ENCODE results near the gene TRUB2.

The TRUB2 gene, protein sequence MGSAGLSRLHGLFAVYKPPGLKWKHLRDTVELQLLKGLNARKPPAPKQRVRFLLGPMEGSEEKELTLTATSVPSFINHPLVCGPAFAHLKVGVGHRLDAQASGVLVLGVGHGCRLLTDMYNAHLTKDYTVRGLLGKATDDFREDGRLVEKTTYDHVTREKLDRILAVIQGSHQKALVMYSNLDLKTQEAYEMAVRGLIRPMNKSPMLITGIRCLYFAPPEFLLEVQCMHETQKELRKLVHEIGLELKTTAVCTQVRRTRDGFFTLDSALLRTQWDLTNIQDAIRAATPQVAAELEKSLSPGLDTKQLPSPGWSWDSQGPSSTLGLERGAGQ

DNA sequence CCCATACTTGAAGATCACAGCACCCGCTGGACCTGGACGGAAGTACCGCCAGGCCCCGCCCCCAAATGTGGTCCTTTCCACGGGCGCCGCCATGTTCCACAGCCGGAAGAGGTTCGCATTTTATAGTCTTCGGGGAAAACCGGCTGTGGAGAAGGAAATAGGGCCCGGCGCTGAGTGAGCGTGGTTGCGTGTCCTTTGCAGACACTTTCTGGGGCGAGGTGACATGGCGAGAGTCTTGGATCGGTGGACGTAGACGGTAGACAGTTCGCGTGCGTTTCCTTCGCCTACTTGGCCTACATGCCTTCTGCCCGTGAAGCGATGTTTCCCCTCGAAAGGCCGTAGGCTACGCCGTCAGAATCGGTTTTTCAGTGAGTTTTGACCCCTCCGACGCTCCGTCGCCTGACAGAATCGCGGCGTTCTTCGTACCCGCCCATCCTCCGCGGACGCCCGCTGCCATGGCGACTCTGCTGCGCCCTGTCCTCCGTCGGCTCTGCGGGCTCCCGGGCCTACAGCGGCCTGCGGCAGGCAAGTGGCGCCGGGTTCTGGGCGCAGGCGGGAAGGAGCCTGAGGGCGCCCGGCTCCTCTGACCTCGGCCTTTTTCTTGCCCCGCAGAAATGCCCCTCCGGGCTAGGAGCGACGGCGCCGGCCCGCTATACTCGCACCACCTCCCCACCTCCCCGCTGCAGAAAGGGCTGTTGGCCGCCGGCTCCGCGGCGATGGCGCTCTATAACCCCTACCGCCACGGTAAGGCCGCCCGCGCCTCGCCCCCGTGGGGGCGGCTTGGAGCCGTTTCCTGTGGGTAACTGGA, at the start of gene TRUB2, which contains the start of gene COQ4:
TSS of gene TRUB2 (minus strand) at position 44 of the 808 bp plus-strand sequence. CDS start at position 5, 39 bp downstream.
TSS of gene COQ4 (plus strand) at position 436 of the 808 bp plus-strand sequence. CDS start at position 456, 20 bp downstream.
- DNase-seq, result peak; percentile 92

DNA sequence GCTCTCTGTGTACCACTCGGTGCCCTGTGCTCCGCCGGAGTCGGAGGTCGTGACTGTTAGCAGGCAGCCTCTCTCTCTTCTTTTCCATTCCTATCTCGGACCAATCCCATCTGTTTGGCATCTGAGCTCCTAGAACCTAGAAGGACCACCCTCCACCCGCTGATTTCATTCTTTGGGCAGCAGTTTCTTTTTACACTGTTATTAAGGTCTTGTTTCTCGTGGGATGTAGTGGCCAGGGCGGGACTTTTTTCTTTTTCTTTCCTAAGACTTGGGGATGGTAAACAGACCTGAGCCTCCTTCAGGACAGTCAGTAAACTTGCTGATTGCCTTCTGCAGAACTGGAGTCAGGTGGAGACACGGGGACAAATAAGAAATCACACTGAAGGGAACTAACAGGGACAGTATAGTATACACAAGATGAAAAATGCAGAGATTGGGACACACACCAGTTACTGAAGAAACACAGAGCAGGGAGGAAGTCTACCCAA, 49.4 kb upstream of the TRUB2 start:
- no peak for DNase-seq

DNA sequence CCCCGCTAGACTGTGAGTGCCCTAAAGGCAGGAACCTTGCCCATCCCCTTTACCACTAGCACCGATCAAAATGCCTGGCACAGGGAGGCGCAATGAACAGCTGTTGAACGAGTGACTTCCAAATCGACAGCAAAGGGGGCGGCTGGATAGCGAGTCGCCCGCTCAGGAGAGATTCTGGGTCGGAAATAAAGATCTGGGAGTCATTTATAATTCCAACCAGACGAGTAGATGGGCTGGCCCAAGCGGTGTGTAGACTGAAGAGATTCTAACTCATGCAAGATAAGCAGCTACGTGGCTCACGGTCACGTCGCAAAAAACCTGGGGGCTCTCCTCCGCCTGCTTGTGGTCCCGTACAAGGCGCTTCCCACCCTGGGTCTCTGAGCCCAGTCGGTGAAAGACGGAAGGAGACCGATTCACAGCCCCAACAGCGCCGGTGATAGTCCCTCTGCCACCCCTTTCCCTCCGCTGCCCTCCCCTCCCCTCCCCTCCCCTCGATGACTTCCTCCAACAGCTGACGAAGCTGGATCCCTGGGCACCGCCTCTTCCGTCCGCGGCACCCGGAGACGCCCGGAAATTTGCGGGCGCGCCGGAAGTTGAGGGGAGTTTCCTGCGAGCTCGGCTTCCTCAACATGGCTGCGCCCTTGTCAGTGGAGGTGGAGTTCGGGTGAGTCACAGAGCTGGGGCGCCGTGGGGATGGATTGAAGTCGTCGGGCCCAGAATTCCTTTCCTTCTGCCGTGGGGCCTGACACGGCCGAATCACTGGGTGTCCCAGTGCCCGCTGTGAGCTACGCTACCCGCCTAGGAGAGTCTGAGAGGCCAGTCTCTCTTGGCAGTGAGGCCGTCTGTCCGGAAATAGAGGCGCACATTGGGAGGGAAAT, 48.7 kb upstream of the TRUB2 start, which contains the start of gene URM1:
TSS of gene URM1 (plus strand) at position 623 of the 878 bp plus-strand sequence. CDS start at position 630, 7 bp downstream.
- peak; percentile 80 for DNase-seq

DNA sequence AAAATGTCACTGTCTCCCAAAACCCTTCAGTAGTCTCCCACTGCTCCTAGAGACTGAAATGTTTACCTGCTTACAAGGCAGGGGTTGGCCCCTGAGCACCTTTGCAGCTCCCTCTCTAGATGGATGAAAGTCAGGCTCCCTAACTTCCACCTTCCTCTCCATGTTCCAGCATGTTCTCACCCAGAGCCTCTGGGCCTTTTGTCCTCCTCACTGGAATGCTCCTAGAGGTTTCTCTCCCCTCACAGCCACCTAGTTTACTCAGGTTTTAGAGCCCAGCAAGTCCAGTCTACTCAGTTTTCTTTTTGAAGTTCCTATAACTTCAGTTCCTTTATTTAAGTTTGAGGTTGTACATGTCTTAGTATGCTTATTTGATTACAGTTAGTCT, 48.1 kb upstream of the TRUB2 start:
- DNase-seq, result no peak

DNA sequence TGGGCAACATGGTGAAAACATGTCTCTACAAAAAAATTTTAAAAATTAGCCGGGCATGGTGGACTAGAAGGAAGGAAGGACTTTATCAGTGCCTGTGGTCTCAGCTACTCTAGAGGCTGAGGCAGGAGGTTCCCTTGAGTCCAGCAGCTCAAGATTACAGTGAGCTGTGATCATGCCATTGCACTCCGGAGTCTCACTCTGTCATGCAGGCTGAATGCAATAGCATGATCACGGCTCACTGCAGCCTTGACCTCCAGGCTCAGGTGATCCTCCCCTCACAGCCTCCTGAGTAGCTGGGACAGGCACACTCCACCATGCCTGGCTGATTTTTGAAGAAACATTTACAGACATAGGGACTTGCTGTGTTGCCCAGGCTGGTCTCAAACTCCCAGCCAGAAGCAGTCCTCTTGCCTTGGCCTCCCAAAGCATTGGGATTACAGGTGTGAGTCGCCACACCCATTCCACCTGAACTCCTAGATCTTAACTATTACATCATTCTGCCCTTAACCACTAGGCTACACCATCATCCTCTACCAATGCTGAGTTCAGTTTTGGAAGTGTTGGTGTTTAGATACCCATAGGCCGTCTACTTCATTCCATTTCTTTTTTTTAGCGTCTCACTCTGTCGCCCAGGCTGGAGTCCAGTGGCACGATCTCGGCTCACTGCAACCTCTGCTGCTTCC, 46.9 kb upstream of the TRUB2 start:
- no peak for DNase-seq

DNA sequence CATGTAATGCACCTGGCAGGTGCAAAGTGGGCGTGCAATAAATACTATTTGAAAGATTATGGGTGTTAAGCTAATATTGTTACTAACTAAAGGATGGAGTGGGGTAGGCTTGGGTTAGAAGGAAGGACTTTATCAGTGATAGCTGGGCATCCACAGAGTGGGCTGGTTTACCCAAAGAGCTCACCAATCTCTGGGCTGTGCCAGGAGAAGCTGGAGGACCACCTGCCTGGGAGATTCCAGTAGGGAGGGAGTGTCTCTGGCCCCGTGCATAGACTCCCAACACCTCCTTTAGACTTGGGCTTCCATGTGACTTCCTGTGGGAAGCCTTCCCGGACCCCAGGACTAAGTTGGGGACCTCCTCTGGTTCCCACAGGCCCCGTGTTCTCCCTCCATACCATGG, 43.3 kb upstream of the TRUB2 start:
- no peak for DNase-seq

DNA sequence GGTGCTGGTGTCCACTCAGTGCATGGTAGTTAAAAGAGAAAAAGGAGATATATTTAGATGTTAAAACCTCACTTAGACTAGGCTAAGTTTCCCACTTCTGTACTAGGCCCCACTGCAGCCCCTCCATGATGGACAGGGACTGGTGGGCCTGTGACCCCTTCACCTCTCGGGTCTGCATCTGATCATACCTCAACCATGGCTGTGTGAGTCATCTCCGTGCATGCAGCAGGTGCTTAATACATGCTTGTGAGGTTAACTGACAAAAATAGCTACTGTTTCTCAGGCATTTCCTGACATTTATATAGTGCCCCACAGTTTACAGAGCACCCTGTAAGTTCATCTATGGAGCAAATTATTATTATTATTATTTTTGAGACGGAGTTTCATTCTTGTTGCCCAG, 40.5 kb upstream of the TRUB2 start:
- DNase-seq, result no peak

DNA sequence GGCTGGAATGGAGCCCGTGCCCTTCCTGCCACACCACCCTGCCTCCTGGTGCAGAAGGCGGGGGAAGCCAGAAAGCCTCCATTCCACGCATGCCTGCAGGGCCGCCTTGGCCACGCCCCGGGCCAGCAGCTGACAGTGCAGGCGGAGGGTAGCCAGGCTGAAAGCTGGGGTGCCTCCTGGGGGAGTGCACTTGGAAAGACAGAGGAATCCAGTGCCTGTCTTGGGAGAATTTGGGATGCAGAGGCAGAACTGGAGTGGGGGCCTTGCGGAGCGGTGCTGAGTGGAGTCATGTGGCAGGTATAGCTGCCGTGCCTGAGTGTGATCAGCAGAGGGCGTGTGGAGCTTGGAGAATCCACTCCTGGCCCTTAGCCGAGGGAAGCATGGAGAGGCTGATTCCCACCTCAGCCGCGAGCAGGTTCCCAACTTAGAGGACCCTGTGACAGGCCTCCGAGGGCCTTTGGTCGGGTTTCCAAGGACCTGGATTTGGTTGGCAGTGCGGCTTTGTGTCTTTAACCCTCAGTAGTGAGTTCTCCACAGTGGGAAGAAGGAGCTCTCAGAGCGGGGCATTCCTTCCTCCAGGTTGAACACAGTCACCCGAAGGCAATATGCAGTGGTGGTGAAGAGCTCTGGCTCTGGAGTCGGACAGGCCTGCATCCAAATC, 39.9 kb upstream of the TRUB2 start:
- peak; percentile 64 for DNase-seq

DNA sequence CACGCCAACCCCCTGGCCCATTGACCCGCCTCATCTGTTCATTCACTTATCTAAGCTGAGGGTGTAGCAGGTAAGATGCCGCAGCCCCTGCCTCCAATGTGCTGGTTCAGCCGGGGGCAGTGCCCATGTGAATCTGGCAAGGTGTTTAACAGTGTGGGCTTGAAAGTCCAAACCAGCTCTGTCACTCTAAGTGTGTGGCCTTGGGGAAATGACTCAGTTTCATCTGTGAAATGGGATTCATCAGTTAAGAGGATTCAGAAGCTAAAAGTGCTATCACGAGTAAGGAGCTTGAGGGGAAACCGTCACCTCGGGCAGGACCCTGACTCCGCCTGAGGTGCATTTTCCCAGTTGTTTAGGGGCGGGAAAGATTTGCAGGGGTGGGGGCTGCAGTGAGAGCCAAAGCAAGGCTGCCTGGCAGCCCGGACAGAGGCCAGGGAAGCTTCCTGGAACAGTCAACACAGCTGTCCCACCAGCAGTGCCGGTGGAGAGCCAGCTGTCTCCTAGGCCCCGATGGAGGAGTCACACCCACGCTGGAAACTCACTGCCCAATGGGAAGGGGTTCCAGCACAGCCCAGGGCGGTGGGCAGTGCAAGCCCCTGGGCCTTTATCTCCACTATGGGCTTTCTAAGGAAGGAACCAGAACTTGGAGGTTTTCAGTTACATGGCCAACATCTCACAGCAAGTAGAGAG, 39.2 kb upstream of the TRUB2 start:
- no peak for DNase-seq

DNA sequence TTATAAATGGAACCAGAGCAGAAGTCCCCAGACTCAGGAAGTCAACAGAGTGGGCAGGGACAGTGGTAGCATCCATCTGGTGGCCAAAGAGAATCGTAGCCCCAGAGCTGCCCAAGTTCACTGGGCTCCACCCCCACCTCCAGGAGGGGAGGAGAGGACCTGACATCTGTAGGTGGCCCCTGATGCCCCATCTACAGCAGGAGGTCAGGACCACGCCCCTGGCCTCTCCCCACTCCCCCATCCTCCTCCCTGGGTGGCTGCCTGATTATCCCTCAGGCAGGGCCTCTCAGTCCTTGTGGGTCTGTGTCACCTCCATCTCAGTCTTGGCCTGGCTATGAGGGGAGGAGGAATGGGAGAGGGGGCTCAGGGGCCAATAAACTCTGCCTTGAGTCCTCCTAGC, 38.6 kb upstream of the TRUB2 start:
- no peak for DNase-seq

DNA sequence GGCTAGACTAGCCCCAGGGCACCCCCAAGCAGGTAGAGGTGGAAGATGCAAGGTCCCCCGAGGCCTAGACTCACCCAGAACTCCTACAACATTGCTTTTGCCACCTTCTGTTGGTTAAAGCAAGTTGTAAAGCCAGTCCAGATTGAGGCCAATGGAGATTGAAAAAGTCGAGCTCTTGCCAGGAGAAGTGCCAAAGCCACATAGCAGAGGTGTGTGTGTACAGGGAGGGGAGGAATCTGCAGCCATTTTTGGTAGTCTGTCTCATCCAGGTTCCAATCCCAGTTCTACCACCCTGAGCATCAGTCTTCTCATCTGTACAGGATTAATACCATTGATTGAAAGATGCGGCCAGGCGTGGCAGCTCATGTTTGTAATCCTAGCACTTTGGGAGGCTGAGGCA, 36.6 kb upstream of the TRUB2 start:
- DNase-seq, result no peak

DNA sequence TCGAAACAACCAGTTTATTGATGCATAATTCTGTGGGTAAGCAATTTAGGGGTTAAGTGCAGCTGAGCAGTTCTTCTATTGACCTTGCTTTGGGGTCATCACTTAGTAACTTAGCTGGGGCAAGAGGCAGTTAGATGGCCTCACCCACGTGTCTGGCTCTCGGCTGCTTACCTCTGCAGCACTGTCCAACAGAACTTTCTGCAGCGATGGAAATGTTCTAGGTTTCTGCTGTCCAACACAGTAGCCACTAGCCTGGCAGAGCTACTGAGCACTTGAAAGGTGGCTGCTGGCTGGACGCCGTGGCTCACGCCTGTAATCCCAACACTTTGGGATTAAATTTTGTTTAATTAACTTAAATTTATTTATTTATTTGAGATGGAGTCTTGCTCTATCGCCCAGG, 35.8 kb upstream of the TRUB2 start:
- DNase-seq, result no peak

DNA sequence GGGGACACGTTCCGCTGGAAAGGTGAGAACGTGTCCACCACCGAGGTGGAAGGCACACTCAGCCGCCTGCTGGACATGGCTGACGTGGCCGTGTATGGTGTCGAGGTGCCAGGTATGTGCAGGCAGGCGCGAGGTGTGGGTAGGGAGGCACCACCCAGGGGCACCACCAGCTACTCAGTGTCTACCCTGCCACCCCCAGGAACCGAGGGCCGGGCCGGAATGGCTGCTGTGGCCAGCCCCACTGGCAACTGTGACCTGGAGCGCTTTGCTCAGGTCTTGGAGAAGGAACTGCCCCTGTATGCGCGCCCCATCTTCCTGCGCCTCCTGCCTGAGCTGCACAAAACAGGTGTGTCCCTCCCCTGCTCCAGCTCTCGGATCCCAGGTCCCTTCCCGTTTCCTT, 33.2 kb upstream of the TRUB2 start:
- no peak for DNase-seq

DNA sequence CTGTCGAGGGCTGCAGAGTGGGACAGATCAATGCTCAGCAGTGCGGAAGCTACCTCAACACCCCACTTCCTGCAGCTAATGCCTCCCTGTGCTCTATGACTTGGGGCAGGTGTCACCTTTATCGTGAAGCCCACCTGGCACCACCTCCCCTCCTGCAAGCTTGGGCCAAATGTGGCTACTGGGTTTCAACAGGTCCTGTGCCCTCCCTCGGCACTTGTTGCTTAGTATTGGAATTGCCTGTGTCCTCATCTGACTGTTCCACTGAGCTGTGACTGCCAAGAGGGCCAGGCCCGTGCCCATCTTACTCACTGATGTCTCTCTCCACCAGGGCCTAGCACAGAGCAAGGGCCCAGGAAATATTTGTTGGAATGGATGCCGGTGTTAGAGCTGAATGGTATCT, 27.5 kb upstream of the TRUB2 start:
- DNase-seq, result no peak

DNA sequence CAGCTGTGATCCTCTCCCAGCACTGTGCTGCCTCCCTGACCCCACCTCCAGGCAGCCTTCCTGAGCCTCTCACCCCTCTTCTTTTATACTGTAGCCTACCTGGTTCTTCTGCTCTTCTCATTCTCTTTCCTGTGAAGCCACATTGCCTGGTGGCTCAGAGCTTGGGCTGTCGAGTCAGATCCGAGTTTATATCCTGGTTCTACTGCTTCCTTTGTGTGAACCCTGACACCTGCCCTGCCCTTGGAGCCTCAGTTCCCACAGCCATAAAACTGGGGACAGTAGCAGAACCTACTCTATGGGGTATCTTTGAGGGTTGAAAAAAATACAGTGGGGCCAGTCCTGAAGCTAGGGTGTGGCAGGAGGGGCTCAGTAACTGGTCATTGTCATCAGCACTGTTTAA, 26.9 kb upstream of the TRUB2 start:
- no peak for DNase-seq

DNA sequence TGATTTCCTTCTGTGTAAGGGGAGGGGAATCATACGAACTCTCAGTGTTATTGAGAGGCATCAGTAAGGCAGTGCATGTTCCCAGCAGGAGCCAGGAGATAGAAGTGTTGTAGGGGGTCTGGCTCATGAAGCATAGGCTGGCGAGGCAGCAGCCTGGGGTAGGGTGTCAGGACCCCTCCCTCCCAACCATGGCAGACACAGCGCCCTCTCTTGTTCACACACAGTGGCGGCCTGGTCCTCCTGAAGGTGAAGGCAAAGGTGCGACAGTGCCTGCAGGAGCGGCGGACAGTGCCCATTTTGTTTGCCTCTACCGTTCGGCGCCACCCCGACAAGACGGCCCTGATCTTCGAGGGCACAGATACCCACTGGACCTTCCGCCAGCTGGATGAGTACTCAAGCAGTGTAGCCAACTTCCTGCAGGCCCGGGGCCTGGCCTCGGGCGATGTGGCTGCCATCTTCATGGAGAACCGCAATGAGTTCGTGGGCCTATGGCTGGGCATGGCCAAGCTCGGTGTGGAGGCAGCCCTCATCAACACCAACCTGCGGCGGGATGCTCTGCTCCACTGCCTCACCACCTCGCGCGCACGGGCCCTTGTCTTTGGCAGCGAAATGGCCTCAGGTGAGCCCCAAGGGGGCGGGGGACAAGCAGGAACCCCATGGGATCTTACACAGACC, 22.8 kb upstream of the TRUB2 start:
- no peak for DNase-seq

DNA sequence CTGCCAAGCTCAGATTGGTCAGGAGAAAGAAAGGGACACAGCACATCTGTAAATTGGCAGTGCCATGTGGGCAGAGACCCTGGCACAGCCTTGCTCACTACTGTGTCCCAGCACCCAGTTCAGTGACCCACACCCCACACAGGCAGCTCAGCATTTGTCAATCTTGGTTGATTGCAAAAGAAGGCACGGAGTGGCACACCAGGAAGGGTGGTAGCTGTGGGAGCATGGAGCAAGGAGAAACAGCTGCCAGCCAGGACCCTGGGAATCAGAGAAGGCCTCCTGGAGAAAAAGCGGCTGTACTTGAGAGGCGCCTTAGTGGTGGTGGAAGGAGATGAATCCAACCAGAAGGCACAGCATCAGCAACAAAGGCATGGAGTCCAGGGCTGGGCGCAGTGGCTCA, 21.6 kb upstream of the TRUB2 start:
- DNase-seq, result no peak

DNA sequence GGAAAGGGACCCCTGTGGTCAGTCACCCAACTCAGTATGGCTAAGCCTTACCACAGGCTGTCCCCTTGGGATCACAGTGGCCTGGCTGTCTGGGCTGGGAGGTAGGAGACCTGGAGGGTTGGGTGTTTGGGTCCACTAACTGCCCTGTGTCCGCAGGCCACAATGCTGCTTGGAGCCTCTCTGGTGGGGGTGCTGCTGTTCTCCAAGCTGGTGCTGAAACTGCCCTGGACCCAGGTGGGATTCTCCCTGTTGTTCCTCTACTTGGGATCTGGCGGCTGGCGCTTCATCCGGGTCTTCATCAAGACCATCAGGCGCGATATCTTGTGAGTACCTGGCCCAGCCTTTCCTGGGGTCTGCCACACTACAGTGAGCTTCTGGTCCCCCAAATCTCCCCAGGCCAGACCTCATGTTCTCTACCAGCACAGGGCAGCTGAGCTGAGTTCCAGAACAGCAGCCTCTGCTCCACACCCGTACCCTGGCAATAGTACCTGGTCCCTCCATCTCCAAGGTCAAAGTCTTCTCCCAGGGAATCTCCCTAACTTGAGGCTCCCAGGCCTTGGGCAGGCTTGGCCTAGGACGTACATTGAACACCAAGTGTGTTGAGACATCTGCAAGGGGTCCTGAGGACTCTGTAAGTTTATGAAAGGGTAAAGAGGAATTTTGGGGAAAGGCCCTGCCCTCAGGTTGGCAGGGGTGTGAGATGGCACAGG, 20.9 kb upstream of the TRUB2 start:
- no peak for DNase-seq

DNA sequence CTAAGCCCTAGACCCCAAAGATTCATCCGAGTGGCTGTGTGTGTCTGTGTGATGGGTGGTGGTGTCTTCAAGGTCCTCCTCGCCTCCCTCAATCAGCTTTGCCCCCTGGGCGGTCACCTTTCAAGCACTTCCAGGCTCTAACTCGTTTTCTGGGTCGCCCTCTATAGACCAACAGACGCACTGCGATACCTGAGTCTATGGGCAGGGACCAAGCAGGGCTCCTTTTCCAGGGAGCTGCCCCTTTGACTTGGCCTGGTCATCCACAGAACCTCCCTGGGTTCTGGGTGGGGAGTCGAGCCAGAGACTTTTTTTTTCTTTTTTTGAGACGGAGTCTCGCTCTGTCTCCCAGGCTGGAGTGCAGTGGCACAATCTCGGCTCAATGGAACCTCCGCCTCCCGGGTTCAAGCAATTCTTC, 19.2 kb upstream of the TRUB2 start:
- DNase-seq, result peak; percentile 55

All from NCI-H2029 treated with DMSO at 0.1 percent for 48 hours (cell line).